Panc1 (cell line): ENCODE measurements around the gene STK4.

Experiments
- SIN3A ChIP-seq: IDR thresholded peaks from 2 replicates; pipeline ENCODE4 v1.6.1; 2012; ENCODE audit warnings: low read depth, mild to moderate bottlenecking, low read length, moderate library complexity, borderline replicate concordance; ENCODE audit not compliant: insufficient read depth
- TCF7L2 ChIP-seq: IDR thresholded peaks from 2 replicates; pipeline ENCODE4 v1.6.1; 2011; ENCODE audit warnings: mild to moderate bottlenecking, low read depth, low read length, inconsistent platforms
- TF ChIP-seq, protein P1 (sequence below): fragments of 450-650 bp; IDR thresholded peaks from 2 replicates; pipeline ENCODE4 v1.5.1; 2017; ENCODE audit warnings: mild to moderate bottlenecking
- TF ChIP-seq, protein P2 (sequence below), 2 experiments: IDR thresholded peaks; 2 replicates each; pipeline ENCODE4 v1.6.1; 2011 to 2012; ENCODE audit warnings: low read depth in 2 of 2, control low read depth in 1 of 2, low read length in 1 of 2, mild to moderate bottlenecking in 1 of 2, moderate library complexity in 1 of 2; ENCODE audit not compliant: insufficient read depth in 1 of 2

DNA sequence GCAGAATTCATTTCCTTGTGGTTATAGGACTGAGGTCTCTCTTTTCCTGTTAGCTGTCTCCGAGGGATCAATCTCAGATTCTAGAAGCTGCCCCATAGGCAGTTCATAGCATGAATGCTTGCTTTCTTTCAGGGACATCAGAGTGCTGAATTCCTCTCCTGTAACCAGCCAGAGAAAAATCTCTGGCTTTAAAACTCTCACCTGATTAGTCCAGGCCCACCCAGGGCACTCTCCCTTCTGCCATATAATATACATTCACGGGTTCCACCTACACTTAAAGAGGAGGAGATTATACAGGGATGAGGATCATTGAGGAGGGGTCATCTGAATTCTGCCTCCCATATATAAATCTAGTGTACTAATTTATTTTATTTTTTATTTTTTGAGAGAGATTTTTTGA is 136.8 kb downstream of the STK4 start:
- TF ChIP-seq, protein P1, sequence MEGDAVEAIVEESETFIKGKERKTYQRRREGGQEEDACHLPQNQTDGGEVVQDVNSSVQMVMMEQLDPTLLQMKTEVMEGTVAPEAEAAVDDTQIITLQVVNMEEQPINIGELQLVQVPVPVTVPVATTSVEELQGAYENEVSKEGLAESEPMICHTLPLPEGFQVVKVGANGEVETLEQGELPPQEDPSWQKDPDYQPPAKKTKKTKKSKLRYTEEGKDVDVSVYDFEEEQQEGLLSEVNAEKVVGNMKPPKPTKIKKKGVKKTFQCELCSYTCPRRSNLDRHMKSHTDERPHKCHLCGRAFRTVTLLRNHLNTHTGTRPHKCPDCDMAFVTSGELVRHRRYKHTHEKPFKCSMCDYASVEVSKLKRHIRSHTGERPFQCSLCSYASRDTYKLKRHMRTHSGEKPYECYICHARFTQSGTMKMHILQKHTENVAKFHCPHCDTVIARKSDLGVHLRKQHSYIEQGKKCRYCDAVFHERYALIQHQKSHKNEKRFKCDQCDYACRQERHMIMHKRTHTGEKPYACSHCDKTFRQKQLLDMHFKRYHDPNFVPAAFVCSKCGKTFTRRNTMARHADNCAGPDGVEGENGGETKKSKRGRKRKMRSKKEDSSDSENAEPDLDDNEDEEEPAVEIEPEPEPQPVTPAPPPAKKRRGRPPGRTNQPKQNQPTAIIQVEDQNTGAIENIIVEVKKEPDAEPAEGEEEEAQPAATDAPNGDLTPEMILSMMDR: no peak
- no peak for TF ChIP-seq SIN3A
- no peak for TF ChIP-seq TCF7L2
- TF ChIP-seq, protein P2, sequence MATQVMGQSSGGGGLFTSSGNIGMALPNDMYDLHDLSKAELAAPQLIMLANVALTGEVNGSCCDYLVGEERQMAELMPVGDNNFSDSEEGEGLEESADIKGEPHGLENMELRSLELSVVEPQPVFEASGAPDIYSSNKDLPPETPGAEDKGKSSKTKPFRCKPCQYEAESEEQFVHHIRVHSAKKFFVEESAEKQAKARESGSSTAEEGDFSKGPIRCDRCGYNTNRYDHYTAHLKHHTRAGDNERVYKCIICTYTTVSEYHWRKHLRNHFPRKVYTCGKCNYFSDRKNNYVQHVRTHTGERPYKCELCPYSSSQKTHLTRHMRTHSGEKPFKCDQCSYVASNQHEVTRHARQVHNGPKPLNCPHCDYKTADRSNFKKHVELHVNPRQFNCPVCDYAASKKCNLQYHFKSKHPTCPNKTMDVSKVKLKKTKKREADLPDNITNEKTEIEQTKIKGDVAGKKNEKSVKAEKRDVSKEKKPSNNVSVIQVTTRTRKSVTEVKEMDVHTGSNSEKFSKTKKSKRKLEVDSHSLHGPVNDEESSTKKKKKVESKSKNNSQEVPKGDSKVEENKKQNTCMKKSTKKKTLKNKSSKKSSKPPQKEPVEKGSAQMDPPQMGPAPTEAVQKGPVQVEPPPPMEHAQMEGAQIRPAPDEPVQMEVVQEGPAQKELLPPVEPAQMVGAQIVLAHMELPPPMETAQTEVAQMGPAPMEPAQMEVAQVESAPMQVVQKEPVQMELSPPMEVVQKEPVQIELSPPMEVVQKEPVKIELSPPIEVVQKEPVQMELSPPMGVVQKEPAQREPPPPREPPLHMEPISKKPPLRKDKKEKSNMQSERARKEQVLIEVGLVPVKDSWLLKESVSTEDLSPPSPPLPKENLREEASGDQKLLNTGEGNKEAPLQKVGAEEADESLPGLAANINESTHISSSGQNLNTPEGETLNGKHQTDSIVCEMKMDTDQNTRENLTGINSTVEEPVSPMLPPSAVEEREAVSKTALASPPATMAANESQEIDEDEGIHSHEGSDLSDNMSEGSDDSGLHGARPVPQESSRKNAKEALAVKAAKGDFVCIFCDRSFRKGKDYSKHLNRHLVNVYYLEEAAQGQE (IDR thresholded peaks at IDR 0.05; ENCODE audit: insufficient read depth in 1 of 2, low read depth in 2 of 2, low read length in 1 of 2): no peak
